ENCODE data around the gene ACSL1. TPM values are rescaled to one million over a fixed set of nuclear protein-coding genes. Genes with fewer than 3 reads are reported as not detected.
A peak's percentile ranks its signal among the peaks of the same experiment; 100 is the strongest.
"Not testable (repeated sequence)": the region's sequence is repeated elsewhere in the genome, so short reads cannot be mapped to it uniquely, and the experiment has no call there.

Gene ACSL1
- total RNA-seq, 1 experiment from 2014 or later: 25.9 TPM

DNA sequence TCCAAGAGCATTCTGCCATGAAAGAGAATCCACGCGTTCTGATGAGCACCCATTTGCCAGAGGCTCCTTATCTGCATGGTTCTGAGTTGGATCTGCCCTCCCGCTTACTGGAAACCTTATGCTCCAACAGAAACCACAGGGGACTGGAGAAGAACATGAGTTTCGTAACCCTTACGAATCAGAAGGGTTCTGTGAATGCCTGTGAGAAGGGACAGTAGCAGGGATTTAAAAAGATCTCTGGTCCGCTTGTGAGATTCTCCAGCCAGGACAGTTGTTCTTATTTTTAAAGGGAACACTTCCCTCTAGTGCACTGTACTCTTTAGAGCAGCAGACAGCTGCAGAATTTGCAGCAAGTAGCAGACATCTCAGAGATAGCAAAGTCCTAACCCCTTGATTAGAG lies 69.4 kb downstream of the ACSL1 start:
- DNase-seq (ENCODE audit: low spot score): no peak

DNA sequence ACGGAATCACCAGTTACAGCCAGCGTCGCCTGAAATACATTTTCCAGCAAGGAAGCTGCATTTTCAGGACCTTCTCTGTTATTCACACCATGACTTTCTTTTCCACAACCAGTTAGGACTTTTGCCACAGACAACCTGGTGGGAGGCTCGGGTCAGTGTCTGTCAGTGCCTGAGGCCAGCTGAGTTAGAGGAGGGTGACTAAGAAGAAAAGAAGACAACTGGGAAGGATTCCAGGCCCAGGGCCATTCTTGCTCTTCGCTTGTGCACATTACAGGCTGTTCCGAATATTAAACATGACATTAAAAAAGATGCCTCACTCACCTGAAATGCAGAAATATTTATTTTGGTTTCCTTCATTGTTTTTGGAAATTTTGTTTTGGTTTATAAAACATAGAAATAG lies 70.5 kb downstream of the ACSL1 start:
- peak; percentile 42 for DNase-seq (ENCODE audit: low spot score)

DNA sequence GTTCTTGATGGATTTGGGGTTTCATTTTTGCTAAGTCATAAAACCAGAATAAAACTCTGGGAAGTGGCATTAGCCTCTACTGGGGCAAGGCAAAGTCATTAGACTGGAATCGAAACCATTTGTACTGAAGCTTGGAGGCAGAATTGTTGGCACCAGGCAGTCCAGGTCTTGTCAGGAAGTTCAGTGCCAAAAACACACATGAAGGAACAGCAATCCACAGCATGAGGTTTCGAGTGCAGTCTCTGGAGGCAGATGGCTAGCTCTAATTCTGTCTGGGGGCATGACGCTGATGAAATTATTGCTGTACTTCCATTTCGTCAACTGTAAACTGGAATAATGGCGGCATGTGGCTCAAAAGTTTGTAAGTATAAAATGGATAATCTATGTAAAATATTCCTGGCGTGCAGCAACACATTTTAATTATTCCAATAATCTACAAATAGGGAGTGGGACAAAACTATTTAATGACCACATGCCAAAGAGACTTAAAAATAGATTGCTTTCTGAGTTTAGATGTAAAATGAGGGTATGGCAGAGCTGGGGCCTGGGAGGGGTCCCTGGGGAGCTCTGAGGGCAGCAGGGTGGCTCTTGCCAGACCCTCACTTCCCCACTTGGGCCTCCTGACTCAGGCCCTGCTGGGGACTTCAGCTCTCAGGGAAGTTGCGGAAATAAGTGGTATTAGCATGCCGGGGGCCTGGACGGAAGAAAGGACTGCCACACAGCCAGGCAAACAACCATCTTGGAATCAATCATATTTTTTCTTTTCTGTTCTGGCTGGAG lies 73.1 kb downstream of the ACSL1 start:
- no peak for DNase-seq (ENCODE audit: low spot score)

DNA sequence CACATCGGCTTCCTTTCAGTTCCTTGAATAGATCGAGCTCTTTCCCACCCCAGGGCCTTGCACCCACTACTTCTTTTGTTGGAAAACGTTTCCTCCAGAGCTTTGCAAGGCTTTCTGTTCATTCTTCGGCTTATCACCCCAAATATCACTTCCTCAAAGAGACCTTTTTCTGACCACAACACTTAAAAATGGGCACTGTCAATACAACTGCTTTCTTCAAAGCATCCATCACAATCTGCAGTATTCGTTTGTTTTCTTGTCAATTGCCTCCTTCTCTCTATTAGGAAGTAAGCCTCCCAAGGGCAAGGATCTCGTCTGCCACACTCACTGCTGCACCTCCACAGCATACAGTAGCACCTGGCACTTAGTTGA lies 74.2 kb downstream of the ACSL1 start:
- no peak for DNase-seq (ENCODE audit: low spot score)

- DNase-seq (ENCODE audit: low spot score): no peak
These were observed 74.7 kb downstream of the ACSL1 start for GRCh38 chr4:184750926-184751584.

- no peak for DNase-seq (ENCODE audit: low spot score)
These were observed 77.5 kb downstream of the ACSL1 start for GRCh38 chr4:184748251-184748652.

GRCh38 chr4:184747034-184747830 lies 78.5 kb downstream of the ACSL1 start:
- no peak for DNase-seq (ENCODE audit: low spot score)

GRCh38 chr4:184745831-184746795 lies 79.7 kb downstream of the ACSL1 start:
- peak; percentile 60 for DNase-seq (ENCODE audit: low spot score)

GRCh38 chr4:184744236-184744635 lies 81.5 kb downstream of the ACSL1 start:
- no peak for DNase-seq (ENCODE audit: low spot score)

DNA sequence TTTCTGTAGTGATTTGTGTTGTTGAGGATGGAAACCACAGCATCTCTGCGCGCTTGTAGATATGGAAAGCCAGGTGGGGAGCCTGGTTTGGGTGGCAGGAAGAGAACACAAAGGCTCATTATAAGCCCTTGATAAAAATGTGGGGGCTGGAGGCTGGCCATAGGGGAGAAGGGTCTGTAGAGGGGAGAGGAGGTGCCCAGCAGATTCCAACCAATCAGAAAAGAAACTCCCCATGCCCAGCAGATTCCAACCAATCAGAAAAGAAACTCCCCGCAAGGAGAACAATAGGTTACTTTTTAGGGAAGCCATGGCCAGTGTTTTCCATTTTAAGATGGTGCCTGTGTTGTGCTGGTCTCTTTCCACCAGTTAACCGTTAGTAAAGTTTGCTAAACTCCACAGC lies 82.1 kb downstream of the ACSL1 start:
- DNase-seq (ENCODE audit: low spot score): no peak

DNA sequence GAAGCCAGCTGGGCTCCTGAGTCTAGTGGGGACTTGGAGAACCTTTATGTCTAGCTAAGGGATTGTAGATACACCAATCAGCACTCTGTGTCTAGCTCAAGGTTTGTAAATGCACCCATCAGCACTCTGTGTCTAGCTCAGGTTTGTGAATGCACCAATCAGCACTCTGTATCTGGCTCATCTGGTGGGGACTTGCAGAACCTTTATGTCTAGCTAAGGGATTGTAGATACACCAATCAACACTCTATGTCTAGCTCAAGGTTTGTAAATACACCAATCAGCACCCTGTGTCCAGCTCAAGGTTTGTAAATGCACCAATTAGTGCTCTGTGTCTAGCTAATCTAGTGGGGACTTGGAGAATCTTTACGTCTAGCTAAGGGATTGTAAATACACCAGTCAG lies 84.1 kb downstream of the ACSL1 start:
- DNase-seq (ENCODE audit: low spot score): not testable (repeated sequence)

- no peak for DNase-seq (ENCODE audit: low spot score)
These were observed 84.8 kb downstream of the ACSL1 start for GRCh38 chr4:184740980-184741391.

DNA sequence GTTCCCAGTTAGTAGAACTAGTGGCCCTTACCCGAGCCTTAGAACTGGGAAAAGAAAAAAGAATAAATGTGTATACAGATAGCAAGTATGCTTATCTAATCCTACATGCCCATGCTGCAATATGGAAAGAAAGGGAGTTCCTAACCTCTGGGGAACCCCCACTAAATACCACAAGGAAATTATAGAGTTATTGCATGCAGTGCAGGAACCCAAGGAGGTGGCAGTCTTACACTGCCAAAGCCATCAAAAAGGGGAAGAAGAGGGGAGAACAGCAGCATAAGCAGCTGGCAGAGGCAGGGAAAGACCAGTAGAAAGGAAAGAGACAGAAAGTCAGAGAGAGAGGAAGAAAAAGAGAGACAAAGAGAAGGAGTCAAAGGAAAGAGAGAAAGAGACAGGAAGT lies 86.2 kb downstream of the ACSL1 start:
- DNase-seq (ENCODE audit: low spot score): not testable (repeated sequence)

GRCh38 chr4:184734758-184735157 lies 91.0 kb downstream of the ACSL1 start:
- no peak for DNase-seq (ENCODE audit: low spot score)

DNA sequence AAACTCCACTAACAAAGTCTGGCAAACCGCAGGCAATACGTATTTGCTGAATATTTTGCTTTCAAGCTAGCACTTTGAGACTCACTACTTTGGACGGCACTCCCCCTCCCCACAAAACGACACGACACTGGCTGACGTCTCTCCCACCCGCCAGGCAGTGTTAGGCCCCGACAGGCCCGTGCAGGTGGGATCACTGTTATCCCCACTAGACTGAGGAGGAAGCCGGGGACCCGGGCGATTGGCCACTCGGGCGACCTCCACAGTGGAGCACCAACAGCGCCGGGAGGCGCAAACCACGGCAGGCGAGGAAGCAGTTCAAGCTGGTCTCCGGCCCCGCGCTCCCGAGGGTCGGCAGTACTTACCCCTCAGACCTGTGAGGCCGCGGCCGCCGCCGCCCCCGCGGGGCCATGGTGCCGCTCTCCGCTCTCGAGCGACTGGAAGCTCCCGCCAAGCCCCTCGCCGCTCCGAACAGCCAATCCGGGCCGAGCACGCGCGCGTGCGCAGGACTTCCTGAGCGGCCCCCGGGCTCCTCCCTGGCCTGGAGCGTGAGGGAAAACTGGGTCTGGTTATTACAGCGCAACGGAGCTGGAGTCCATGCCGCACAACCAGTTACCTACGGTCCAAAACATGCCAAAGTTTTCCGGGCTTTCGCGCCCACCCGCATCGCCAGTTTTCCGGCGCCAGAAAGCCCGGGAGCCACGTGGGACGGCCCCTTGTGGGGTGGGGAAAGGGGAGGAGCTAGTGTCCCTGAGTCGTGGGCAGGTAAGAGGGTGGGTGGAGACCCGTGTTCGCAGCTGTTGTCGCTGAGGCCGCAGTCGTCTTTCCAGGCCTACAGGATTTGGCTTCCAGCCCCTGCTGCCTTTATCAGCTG lies 91.9 kb downstream of the ACSL1 start, which contains the start of gene CENPU:
Gene CENPU, minus strand, starts transcription at position 443 of the 871 bp plus-strand sequence. Its CDS starts 34 bp downstream, at position 409.
- peak; percentile 98 for DNase-seq (ENCODE audit: low spot score)

DNA sequence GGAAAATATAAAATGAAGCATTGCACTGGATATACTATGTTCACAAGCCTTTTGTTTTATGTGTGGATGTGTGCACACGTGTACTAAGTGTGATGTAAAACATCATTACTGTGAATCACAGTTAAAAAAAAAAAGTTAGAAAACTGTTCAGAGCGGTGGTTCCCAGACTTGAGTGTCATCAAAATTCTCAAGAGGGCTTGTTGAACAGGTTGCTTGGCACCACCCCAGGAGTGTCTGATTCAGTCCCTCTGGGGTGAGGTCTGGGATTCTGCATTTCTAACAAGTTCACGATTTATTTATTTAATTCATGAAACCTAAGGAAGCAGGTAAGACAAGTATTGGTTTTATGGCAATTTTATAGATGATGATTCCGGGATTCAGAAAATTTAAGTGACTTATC lies 93.6 kb downstream of the ACSL1 start:
- peak; percentile 17 for DNase-seq (ENCODE audit: low spot score)

DNA sequence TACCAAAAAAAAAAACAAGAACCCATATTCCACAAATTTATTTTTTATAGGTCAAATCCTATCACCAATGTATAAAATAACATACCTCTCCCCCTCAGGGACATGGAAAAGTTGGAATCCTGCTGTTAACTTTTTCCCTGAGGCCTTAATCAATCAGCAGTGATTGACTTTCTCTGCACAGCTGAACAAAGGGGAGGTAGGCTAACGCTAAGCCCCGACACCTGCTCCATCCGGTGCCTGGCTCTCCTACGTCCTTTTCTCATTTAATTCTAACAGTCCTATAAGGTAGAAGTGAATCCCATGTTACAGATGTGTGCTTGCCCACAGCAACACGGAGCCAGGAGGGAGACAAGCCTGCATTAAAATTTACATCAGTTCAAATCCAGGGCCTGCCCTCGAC lies 94.7 kb downstream of the ACSL1 start:
- DNase-seq (ENCODE audit: low spot score): no peak

DNA sequence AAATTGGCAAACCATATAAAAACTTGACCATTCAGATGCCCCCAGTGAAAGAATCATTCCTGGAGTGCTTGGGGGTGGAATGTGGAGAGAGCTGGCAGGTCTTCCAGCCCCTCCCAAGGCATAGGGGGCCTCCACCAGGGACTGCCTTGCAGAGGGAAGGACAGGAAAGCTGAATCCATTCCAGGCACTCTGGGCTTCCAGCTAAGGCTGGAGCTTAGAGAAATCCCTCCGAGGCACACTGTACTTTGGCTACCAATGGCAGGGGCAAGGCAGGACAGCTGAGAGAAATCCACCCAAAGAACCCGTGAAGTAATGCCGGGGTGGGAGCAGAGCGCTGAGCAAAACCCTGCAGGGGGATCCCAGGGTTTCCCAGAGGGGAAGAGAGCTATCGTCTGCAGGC lies 95.8 kb downstream of the ACSL1 start:
- no peak for DNase-seq (ENCODE audit: low spot score)

- no peak for DNase-seq (ENCODE audit: low spot score)
These were observed 96.9 kb downstream of the ACSL1 start for GRCh38 chr4:184728858-184729257.

DNA sequence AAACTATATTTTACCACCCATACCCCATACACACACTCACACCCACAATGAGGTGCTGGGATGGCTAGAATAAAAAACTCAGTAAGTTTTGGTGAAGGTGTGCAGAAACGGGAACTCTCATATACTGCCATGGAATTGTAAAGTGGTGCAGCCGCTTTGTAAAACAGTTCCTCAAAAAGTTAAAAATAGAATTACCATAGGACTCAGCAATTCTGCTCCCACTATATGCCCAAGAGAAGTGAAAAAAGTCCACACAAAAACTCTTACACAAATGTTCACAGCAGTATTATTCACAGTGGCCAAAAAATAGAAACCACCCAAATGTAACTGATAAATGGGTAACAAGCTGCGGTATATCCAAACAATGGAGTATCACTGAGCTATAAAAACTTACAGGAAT lies 98.3 kb downstream of the ACSL1 start:
- no peak for DNase-seq (ENCODE audit: low spot score)
